T-helper 1 cell (primary cell): ENCODE measurements around the gene EXOC3L1.
A peak's percentile ranks its signal among the peaks of the same experiment; 100 is the strongest.

ENCODE experiments used
- DNase-seq, 5 donors: peaks; one replicate each; pipeline ENCODE4 v3.0.0-alpha.2; 2012 to 2020

Gene EXOC3L1

GRCh38 chr16:67179421-67180080, 10.4 kb downstream of the EXOC3L1 start:
- no peak for DNase-seq

- peak; percentile 43 to 70 (median 53) for DNase-seq
Observed at GRCh38 chr16:67177743-67178699, 11.9 kb downstream of the EXOC3L1 start.

- DNase-seq, result no peak
Observed at GRCh38 chr16:67176662-67177061, 13.3 kb downstream of the EXOC3L1 start.

GRCh38 chr16:67174706-67175231, 15.2 kb downstream of the EXOC3L1 start:
- no peak for DNase-seq

- peak; percentile 49 to 85 (median 59) for DNase-seq
Observed at GRCh38 chr16:67173808-67174705, 15.9 kb downstream of the EXOC3L1 start.

- no peak for DNase-seq
Observed at GRCh38 chr16:67173323-67173722, 16.6 kb downstream of the EXOC3L1 start.

- no peak for DNase-seq
Observed at GRCh38 chr16:67170949-67171649, 18.8 kb downstream of the EXOC3L1 start.

GRCh38 chr16:67170168-67170948, 19.6 kb downstream of the EXOC3L1 start, which contains the start of gene NOL3:
Gene NOL3 (plus strand): TSS chr16:67170538.
- peak in 1 of 5 donors; percentile 82 for DNase-seq

GRCh38 chr16:67169642-67170167, 20.2 kb downstream of the EXOC3L1 start:
- DNase-seq, result peak in 1 of 5 donors; percentile 49

- no peak for DNase-seq
Observed at GRCh38 chr16:67169011-67169451, 20.9 kb downstream of the EXOC3L1 start.

- no peak for DNase-seq
Observed at GRCh38 chr16:67167588-67167987, 22.3 kb downstream of the EXOC3L1 start.

GRCh38 chr16:67166598-67167168, 23.3 kb downstream of the EXOC3L1 start:
- no peak for DNase-seq

GRCh38 chr16:67166110-67166547, 23.8 kb downstream of the EXOC3L1 start:
- DNase-seq, result no peak

- DNase-seq, result peak in 1 of 5 donors; percentile 61
Observed at GRCh38 chr16:67165121-67166078, 24.5 kb downstream of the EXOC3L1 start.

- peak in 1 of 5 donors; percentile 67 for DNase-seq
Observed at GRCh38 chr16:67164599-67165061, 25.3 kb downstream of the EXOC3L1 start, which contains the start of gene HSF4. Gene HSF4 (plus strand): TSS chr16:67164745. CDS start chr16:67164812, 67 bp downstream.

- no peak for DNase-seq
Observed at GRCh38 chr16:67163999-67164558, 25.9 kb downstream of the EXOC3L1 start.

GRCh38 chr16:67163164-67163998, 26.6 kb downstream of the EXOC3L1 start:
- peak in 2 of 5 donors; percentile 38 to 93 for DNase-seq
